Stimulated activated CD8-positive, alpha-beta memory T cell treated with anti-CD3 and anti-CD28 coated beads, Interleukin-4, amount 100 ng/mL, for 48 hours (primary cell): Measurements from ENCODE around the gene SMTNL2.
A peak's percentile ranks its signal among the peaks of the same experiment; 100 is the strongest.

Experiments
- DNase-seq: peaks from one replicate; pipeline ENCODE4 v3.0.0-alpha.2; 2020

SMTNL2 gene

DNA sequence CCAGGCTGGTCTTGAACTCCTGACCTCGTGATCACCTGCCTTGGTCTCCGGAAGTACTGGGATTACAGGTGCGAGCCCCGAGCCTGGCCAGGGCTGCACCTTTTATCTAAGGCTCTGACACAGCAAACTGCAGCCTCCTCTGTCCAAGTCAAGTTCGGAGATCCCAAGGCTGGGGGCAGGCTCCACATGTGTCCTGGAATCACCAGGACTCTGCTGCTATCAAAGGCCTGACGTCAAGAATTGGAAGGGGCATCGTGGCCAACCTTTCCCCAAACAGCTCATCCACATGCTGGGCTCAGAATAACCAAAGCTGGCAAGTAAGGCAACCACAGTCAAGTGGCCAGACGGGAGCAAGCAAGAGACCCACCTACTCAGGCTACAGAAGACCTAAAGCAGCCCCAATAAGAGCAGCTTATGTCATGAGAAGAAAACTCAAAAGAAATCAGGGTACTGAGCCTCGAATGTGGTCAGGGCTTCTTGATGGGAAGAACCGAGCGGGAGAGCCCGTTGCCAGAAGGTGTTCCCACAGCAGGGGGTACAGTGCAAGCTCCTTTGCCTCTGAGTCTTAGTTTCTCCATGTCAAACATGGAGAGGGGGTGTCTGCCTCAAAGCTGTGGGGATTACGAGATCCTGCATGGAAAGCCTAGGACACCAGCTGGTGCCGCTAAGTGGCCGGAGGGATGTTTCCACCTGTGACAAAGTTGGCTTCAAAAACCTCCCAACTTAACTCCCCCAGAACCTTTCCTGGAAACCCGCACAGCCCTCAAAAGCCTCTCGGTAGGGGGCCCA, 37.0 kb upstream of the SMTNL2 start:
- no peak for DNase-seq

DNA sequence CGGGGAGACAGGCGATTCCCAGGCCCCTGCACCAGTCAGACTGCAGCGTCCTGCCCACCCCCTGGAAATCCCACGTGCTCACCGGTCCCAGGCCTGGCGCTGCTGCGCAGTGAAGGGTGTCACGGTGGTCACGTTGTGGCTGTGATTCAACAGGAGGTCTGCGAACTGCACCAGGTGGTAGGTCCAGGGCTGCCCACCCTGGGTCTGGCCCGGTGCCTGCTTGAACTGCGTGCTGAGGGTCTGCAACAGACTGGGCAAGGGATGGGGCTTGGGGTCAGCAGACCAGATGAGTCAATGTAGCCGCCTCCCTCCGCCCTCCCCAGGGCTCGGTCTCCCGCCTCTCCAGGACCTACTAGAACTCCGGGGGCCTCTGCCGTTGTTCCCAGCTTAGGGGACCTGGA, 36.3 kb upstream of the SMTNL2 start:
- DNase-seq: no peak

- DNase-seq: no peak
These were observed 35.4 kb upstream of the SMTNL2 start for GRCh38 chr17:4548721-4549531.

DNA sequence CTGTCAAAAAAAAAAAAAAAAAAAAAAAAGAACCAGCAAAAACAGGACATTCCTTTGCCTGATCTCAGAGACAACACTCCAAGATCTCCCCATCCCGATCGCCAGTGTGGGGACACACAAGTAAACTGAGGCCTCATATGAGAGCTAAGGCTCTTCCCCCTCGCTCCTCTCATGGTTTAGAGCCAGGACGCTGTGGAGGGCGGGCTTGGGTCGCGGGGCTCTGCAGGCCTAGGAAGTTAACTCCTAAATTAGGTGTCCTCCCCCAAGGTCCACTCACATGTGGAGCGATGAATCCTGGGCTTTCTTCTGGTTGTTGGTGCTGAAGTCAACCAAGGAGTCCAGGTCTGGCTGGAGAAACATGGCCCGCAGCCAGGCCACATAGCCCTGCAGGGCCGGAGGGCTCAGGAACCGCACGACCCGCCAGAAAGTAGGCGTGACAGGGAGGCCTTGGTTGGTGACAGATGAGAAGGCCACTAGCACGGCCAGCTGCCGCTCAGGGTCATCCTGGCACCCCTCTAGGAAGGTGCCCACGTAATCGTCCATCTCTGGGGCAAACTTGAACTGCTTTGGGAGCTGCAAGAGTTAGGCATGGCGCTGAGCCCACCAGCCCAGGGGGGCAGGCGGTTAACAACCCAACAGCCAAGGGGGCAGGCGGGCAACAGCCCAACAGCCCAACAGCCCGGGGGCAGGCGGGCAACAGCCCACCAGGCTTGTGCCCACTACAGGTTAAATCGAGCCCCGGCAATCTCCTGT, 34.4 kb upstream of the SMTNL2 start:
- DNase-seq: no peak

DNA sequence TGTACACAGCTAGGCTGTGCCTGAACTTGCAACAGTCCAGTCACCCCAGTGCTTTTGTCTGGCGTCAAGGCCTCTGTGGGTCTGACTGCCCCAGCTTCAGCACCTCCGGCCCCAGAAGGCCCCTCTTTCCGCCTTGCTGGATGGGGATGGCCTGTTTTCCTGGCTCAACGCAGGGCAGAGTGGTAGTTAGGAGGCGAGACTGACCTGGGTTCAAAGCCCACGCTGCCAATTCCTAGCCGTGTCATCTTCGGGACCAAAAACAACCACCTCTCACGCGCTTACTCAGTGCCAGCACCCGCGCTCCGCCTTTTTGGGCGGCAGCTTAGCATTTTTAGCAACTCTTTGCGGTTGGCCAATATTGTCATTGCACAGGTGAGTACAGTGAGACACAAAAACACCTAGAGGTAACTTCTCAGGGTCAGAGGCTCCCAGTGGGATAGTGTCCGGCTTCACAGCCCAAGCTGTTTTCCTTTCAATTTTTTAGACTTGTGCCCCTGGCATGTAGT, 33.7 kb upstream of the SMTNL2 start:
- no peak for DNase-seq

- DNase-seq: no peak
These were observed 33.2 kb upstream of the SMTNL2 start for GRCh38 chr17:4551141-4551540.

DNA sequence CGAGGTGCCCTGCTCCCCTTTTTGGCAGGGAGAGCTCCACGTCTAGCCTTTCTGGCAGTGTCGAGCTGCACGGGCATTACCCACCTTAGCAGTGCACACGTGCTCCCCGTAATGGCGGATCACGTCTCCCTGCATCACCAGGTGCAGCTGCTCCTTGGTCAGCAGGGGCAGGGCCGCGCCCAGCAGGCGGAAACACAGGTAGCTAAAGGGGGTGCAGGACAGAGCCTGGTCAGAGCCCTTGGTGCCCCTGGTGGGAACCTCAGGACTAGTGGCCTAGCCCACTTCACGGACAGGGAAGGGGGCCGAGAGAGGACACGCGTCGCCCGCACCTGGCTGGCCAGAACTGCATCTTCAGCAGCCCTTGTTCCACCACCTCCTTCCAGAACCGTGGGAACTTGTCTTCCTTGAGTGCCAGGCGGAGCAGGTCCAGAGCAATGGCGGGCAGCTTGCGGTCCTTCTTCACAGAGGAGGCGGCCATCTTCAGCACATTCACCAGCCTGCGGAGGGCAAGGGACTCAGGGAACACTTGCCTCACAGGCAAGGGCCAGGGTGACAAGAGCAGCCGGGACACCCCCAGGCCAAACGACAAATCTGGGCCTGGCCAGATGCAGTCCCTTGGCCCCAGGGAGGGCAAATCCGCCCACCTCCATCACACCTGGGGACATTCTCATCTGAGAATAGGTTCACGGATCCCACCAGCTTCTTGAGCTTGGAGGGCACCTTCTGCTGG, 32.4 kb upstream of the SMTNL2 start:
- no peak for DNase-seq

DNA sequence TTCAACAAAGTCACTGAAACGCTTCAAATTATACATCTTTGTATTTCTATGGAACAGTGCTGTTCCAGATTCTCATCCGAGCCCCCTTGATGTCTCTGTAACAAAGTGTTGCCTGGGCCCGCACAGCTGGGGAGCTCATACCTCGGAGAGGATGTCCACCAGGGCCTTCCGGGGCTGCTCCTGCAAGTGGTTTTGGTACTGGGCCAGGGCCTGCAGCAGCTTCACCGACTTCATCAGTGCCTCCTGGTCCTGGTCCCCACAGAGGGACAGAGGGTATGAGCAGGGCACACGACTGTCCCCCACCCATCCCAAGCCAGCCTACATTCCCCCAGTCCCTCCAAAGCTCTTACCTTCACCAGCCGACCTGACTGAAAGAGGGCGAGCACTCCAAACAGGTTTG, 30.7 kb upstream of the SMTNL2 start:
- DNase-seq: no peak

DNA sequence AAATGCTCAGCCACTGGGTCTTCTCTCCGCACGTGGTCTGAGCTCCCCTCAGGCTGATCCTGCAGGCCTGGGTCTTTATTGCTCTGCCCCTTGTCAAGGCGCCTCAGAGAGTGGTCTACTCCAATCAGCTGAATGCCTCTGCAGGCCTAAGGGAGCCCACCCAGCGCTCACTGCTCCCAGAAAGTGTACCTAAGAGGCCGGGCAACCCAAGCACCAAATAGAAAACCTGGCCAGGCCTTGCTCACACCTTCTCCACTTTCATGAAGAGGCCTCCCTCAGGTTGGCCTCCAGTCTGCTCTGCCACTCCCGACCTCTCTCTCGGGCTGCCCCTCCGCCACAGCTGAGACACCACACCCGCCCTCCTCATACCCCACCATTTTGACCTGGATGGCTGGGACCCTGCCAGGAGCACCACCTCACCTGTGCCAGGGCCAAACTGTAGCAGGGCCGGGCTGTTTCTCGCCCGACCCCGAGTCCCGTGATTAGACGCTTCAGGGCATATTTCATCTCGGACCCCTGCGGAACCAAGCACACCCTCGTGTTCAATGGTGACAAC, 29.8 kb upstream of the SMTNL2 start:
- DNase-seq: no peak

DNA sequence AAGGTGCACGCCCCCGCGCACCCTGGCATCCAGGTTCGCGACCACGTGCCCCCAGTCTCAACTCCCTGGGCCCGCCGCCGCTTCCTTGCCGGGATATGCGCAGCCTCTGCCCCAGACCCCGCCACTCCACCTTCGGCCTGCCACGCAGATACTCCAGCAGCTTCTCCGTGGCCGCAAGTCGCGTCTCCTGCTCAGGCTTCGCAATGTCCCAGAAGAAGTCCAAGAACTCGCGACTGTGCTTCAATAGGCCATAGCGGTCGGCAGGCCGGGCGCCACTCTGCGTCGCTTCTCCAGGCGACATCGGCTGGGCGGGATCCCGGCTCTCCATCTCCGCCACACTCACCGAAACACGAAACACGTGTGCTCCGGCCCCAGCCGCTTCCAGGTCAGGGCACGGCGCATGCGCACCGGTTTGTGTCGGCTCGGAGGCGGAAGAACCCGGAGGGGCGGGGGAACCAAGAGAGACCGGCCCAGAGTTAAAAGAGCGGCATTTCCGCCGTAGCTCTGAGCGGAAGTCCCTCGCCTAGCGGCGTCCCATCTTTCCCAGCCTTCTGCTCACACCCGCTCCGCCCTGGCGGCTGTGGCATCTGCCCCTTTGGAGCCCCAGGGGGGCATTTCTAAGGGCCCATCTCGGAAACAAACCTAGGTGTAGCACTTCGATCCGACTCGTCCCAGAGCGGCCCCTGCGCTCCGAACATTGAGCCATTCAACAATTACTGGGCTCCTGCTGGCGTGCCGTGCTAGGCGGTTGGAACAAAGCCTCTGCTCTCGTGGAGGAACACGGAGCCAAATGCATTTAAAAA, 29.1 kb upstream of the SMTNL2 start, which contains the start of gene MYBBP1A:
Gene MYBBP1A (minus strand): TSS at position 388 of the 803 bp plus-strand sequence. CDS start 60 bp downstream, at position 328.
- peak; percentile 98 for DNase-seq

- DNase-seq: no peak
These were observed 28.2 kb upstream of the SMTNL2 start for GRCh38 chr17:4555873-4556759.

GRCh38 chr17:4556996-4557395, 27.3 kb upstream of the SMTNL2 start:
- no peak for DNase-seq

DNA sequence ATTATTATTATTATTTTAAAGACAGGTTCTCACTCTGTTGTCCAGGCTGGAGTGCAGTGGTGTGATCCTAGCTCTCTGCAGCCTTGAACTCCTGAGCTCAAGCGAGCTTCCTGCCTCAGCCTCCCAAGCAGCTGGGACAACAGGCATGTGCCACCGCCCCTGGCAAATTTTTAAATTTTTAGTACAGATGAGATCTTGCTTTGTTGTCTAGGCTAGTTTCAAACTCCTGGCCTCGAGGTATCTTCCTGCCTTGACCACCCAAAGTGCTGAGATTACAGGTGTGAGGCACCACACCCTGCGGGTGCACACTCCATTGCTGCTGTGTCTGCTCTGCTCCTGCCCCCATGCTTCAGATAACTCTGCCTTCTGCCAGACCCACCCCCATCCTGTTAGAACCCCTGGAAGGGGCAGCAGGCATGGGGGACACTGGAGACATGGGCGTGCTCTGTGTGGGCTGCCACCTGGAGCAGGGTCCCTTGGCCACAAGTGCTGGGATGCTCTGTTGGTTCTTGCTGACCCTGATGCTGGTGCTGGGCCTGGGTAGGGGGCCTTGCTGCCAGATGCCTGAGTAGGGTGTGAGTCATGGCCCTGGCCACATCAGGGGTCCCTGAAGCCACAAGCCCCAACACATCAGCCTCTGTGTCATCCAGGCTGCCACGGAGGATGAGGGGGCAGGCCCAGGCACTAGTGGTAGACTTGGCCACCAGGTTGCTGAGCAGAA, 26.5 kb upstream of the SMTNL2 start:
- DNase-seq: no peak

GRCh38 chr17:4558347-4558971, 25.9 kb upstream of the SMTNL2 start:
- DNase-seq: no peak

GRCh38 chr17:4559139-4559791, 25.1 kb upstream of the SMTNL2 start:
- no peak for DNase-seq

DNA sequence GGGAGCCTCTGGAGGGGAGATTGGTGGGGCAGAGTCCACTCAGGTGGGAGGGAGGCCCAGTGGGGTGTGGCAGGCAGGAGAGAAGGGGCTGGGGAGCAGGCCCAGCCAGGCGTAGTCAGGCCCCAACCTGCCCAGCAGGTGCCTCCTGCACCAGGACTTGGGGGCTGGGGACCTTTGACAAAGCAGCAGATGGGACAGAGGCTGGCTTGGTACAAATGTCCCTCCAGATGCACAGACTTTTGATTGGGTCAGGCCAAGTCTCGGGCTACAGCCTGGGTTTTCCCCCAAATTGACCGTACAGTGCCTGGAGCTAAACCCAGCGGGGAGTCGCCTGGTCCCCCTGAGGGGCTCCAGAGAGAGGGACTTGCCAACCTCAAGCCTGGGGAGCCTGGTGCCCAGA, 24.4 kb upstream of the SMTNL2 start:
- no peak for DNase-seq

GRCh38 chr17:4560421-4560820, 23.9 kb upstream of the SMTNL2 start, which contains the start of gene GGT6:
GGT6 (minus strand) TSS chr17:4560577; CDS start chr17:4560521, 56 bp downstream.
- DNase-seq: no peak

DNA sequence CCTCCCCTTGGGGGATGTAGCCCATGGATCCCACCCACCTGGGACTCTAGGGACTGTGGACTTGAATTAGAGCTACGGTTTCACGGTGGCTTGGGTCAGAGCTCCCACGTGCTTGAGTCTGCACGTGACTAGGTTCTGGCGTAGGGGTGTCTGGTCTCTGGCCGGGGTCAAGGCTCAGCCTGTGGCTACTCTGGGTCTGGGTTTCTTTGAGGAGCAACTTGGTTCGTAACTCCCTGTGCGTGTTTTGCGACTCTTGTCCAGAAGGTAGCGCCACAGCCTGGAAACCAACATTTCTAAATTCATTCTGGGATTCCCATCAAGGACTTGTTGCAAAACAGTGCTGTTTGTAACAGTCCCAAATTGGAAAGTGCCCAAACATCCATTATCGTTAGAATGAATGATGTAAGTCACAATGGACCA, 23.5 kb upstream of the SMTNL2 start:
- DNase-seq: no peak
